Measurements from ENCODE around the gene LIG3.
"Not testable (repeated sequence)": the region's sequence is repeated elsewhere in the genome, so short reads cannot be mapped to it uniquely, and the experiment has no call there.

LIG3 gene

GRCh38 chr17:35041390-35041789, 61.1 kb downstream of the LIG3 start:
- H3K23ac ChIP-seq (ENCODE audit: low read length in 2 of 2), result no peak overlapping the region
- peaks cover 15% of the 10 kb centered on the region for H3K79me1 ChIP-seq (replicated peaks; ENCODE audit: low read length, poor library complexity, severe bottlenecking)
- no peak overlapping the region for H4K91ac ChIP-seq (ENCODE audit: low read length)
- no peak overlapping the region for H2AK5ac ChIP-seq (ENCODE audit: low read length, severe bottlenecking)
- H2BK15ac ChIP-seq (ENCODE audit: low read depth, poor library complexity, severe bottlenecking), result no peak overlapping the region
- H3K14ac ChIP-seq (ENCODE audit: low read length in 2 of 2), result no peak overlapping the region
- H3K9me3 ChIP-seq (ENCODE audit: control insufficient read depth, low read length), result no peaks in the 10 kb centered on the region
- no peak overlapping the region for H3K9ac ChIP-seq (ENCODE audit: low read length)
- H3K4me2 ChIP-seq (ENCODE audit: low read length, poor library complexity, severe bottlenecking), result no peak overlapping the region
- no peak overlapping the region for H2BK5ac ChIP-seq (ENCODE audit: low read depth, low read length, poor library complexity, severe bottlenecking)
- no peak overlapping the region for H3K27ac ChIP-seq (ENCODE audit: low read length, poor library complexity, severe bottlenecking)
- 94% methylated on average over 7 of the region's 7 CpGs for WGBS
- H2BK120ac ChIP-seq (ENCODE audit: low read depth, low read length), result no peak overlapping the region
- no peak overlapping the region for H4K8ac ChIP-seq (ENCODE audit: low read length)
- H3K4me1 ChIP-seq (ENCODE audit: control insufficient read depth, insufficient read depth, low read depth, low read length), result peaks cover 7% of the 10 kb centered on the region
- no peak overlapping the region for H3K4me3 ChIP-seq (ENCODE audit: insufficient read depth in 1 of 2, low read depth in 1 of 2, low read length in 2 of 2)
- H3K36me3 ChIP-seq (ENCODE audit: control insufficient read depth in 1 of 2, insufficient read depth in 2 of 2, low read depth in 1 of 2, low read length in 2 of 2), result peaks cover 0 to 5% of the 10 kb centered on the region in 2 experiments
- H2AFZ ChIP-seq (ENCODE audit: low read depth, low read length), result no peak overlapping the region
- no peaks in the 10 kb centered on the region for H3K27me3 ChIP-seq (ENCODE audit: control insufficient read depth in 1 of 2, insufficient read depth in 1 of 2, low read length in 2 of 2)
- DNase-seq, result no peak
- no peak overlapping the region for H3K18ac ChIP-seq (ENCODE audit: low read depth in 1 of 2, low read length in 2 of 2)
- no peak overlapping the region for H2BK12ac ChIP-seq (ENCODE audit: low read length in 2 of 2)
- H3K4ac ChIP-seq (ENCODE audit: low read depth in 1 of 2, low read length in 2 of 2), result no peak overlapping the region

DNA sequence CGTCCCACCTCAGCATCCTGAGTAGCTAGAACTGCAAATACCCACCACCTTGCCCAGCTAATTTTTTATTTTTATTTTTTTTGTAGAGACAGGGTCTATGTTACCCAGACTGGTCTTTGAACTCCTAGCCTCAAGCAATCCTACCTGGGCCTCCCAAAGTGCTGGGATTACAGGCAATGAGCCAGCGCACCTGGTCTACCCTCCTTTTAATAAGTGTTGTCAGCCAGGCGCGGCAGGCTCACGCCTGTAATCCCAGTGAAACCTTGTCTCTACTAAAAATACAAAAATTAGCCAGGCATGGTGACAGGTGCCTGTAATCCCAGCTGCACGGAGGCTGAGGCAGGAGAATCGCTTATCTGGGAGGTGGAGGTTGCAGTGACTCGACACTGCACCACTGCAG, 63.9 kb downstream of the LIG3 start:
- H2BK15ac ChIP-seq (ENCODE audit: low read depth, poor library complexity, severe bottlenecking), result no peak overlapping the region
- no peak overlapping the region for H2BK120ac ChIP-seq (ENCODE audit: low read depth, low read length)
- H3K9me3 ChIP-seq (ENCODE audit: control insufficient read depth, low read length), result no peaks in the 10 kb centered on the region
- no peak overlapping the region for H2BK5ac ChIP-seq (ENCODE audit: low read depth, low read length, poor library complexity, severe bottlenecking)
- H3K23ac ChIP-seq (ENCODE audit: low read length in 2 of 2), result no peak overlapping the region
- H3K27me3 ChIP-seq (ENCODE audit: control insufficient read depth in 1 of 2, insufficient read depth in 1 of 2, low read length in 2 of 2), result no peaks in the 10 kb centered on the region
- no peak overlapping the region for H4K8ac ChIP-seq (ENCODE audit: low read length)
- no peak overlapping the region for H4K91ac ChIP-seq (ENCODE audit: low read length)
- no peak overlapping the region for H2AFZ ChIP-seq (ENCODE audit: low read depth, low read length)
- no peak overlapping the region for H3K14ac ChIP-seq (ENCODE audit: low read length in 2 of 2)
- no peak overlapping the region for H2BK12ac ChIP-seq (ENCODE audit: low read length in 2 of 2)
- no peak overlapping the region for H3K27ac ChIP-seq (ENCODE audit: low read length, poor library complexity, severe bottlenecking)
- no peak overlapping the region for H3K4ac ChIP-seq (ENCODE audit: low read depth in 1 of 2, low read length in 2 of 2)
- H3K9ac ChIP-seq (ENCODE audit: low read length), result no peak overlapping the region
- H3K4me3 ChIP-seq (ENCODE audit: insufficient read depth in 1 of 2, low read depth in 1 of 2, low read length in 2 of 2), result no peak overlapping the region
- peaks cover 12% of the 10 kb centered on the region for H3K79me1 ChIP-seq (replicated peaks; ENCODE audit: low read length, poor library complexity, severe bottlenecking)
- 98% methylated on average over 8 of the region's 8 CpGs for WGBS
- DNase-seq, result no peak
- H3K4me1 ChIP-seq (ENCODE audit: control insufficient read depth, insufficient read depth, low read depth, low read length), result peaks cover 7% of the 10 kb centered on the region
- H3K4me2 ChIP-seq (ENCODE audit: low read length, poor library complexity, severe bottlenecking), result no peak overlapping the region
- H3K18ac ChIP-seq (ENCODE audit: low read depth in 1 of 2, low read length in 2 of 2), result no peak overlapping the region
- H2AK5ac ChIP-seq (ENCODE audit: low read length, severe bottlenecking), result no peak overlapping the region
- peaks cover 2 to 3% of the 10 kb centered on the region in 2 experiments for H3K36me3 ChIP-seq (ENCODE audit: control insufficient read depth in 1 of 2, insufficient read depth in 2 of 2, low read depth in 1 of 2, low read length in 2 of 2)

- not testable (repeated sequence) for H3K79me1 ChIP-seq (replicated peaks; ENCODE audit: low read length, poor library complexity, severe bottlenecking); H3K27ac ChIP-seq (ENCODE audit: low read length, poor library complexity, severe bottlenecking); H2BK5ac ChIP-seq (ENCODE audit: low read depth, low read length, poor library complexity, severe bottlenecking); H2AFZ ChIP-seq (ENCODE audit: low read depth, low read length); H2AK5ac ChIP-seq (ENCODE audit: low read length, severe bottlenecking); H3K18ac ChIP-seq (ENCODE audit: low read depth in 1 of 2, low read length in 2 of 2); H3K4ac ChIP-seq (ENCODE audit: low read depth in 1 of 2, low read length in 2 of 2); DNase-seq; H3K4me3 ChIP-seq (ENCODE audit: insufficient read depth in 1 of 2, low read depth in 1 of 2, low read length in 2 of 2); H3K9ac ChIP-seq (ENCODE audit: low read length); H4K8ac ChIP-seq (ENCODE audit: low read length); H3K36me3 ChIP-seq (ENCODE audit: control insufficient read depth in 1 of 2, insufficient read depth in 2 of 2, low read depth in 1 of 2, low read length in 2 of 2); H2BK15ac ChIP-seq (ENCODE audit: low read depth, poor library complexity, severe bottlenecking); H3K9me3 ChIP-seq (ENCODE audit: control insufficient read depth, low read length); H4K91ac ChIP-seq (ENCODE audit: low read length); H3K23ac ChIP-seq (ENCODE audit: low read length in 2 of 2); H3K27me3 ChIP-seq (ENCODE audit: control insufficient read depth in 1 of 2, insufficient read depth in 1 of 2, low read length in 2 of 2); H3K14ac ChIP-seq (ENCODE audit: low read length in 2 of 2); H2BK12ac ChIP-seq (ENCODE audit: low read length in 2 of 2); H3K4me2 ChIP-seq (ENCODE audit: low read length, poor library complexity, severe bottlenecking); H2BK120ac ChIP-seq (ENCODE audit: low read depth, low read length)
- over 99% methylated on average over 12 of the region's 13 CpGs for WGBS
- H3K4me1 ChIP-seq (ENCODE audit: control insufficient read depth, insufficient read depth, low read depth, low read length), result peaks cover 10% of the 10 kb centered on the region
Observed at GRCh38 chr17:35045458-35045979, 65.2 kb downstream of the LIG3 start.

DNA sequence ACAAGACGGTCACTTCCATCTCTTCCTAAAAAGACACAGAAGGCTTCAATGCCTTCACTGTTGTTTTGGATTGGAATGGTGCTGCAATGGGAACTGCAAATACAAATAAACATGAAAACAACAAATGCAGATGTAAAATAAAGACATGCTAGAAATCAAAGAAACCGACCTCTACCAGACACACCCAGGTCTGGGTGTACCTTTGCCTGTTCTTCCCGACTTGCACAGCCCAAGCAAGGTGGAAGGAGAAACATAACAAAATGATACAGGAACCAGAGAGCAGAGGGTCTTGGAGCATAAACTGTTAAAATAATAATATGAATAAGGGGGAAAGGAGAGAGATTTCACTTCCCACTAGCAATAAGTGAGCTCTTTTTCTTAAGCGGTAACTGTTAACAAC, 65.9 kb downstream of the LIG3 start:
- no peaks in the 10 kb centered on the region for H3K27me3 ChIP-seq (ENCODE audit: control insufficient read depth in 1 of 2, insufficient read depth in 1 of 2, low read length in 2 of 2)
- no peak overlapping the region for H3K14ac ChIP-seq (ENCODE audit: low read length in 2 of 2)
- H3K23ac ChIP-seq (ENCODE audit: low read length in 2 of 2), result no peak overlapping the region
- no peak overlapping the region for H2AK5ac ChIP-seq (ENCODE audit: low read length, severe bottlenecking)
- H3K27ac ChIP-seq (ENCODE audit: low read length, poor library complexity, severe bottlenecking), result peak overlapping the region; percentile 18
- no peak overlapping the region for H2BK120ac ChIP-seq (ENCODE audit: low read depth, low read length)
- peak overlapping the region in 1 of 2 experiments; percentile 36 for H3K4me3 ChIP-seq (ENCODE audit: insufficient read depth in 1 of 2, low read depth in 1 of 2, low read length in 2 of 2)
- DNase-seq, result no peak
- no peak overlapping the region for H3K4ac ChIP-seq (ENCODE audit: low read depth in 1 of 2, low read length in 2 of 2)
- no peak overlapping the region for H2AFZ ChIP-seq (ENCODE audit: low read depth, low read length)
- H3K9ac ChIP-seq (ENCODE audit: low read length), result peak overlapping the region; percentile 27
- WGBS, result 85% methylated on average over 2 of the region's 4 CpGs
- H3K36me3 ChIP-seq (ENCODE audit: control insufficient read depth in 1 of 2, insufficient read depth in 2 of 2, low read depth in 1 of 2, low read length in 2 of 2), result peaks cover 2 to 4% of the 10 kb centered on the region in 2 experiments
- peaks cover 13% of the 10 kb centered on the region for H3K4me1 ChIP-seq (ENCODE audit: control insufficient read depth, insufficient read depth, low read depth, low read length)
- no peak overlapping the region for H3K18ac ChIP-seq (ENCODE audit: low read depth in 1 of 2, low read length in 2 of 2)
- no peak overlapping the region for H2BK12ac ChIP-seq (ENCODE audit: low read length in 2 of 2)
- no peak overlapping the region for H4K8ac ChIP-seq (ENCODE audit: low read length)
- H3K79me1 ChIP-seq (replicated peaks; ENCODE audit: low read length, poor library complexity, severe bottlenecking), result peaks cover 9% of the 10 kb centered on the region
- H3K4me2 ChIP-seq (ENCODE audit: low read length, poor library complexity, severe bottlenecking), result no peak overlapping the region
- no peaks in the 10 kb centered on the region for H3K9me3 ChIP-seq (ENCODE audit: control insufficient read depth, low read length)
- no peak overlapping the region for H2BK5ac ChIP-seq (ENCODE audit: low read depth, low read length, poor library complexity, severe bottlenecking)
- no peak overlapping the region for H2BK15ac ChIP-seq (ENCODE audit: low read depth, poor library complexity, severe bottlenecking)
- H4K91ac ChIP-seq (ENCODE audit: low read length), result no peak overlapping the region
